NCI-H82 treated with DMSO at 0.1 percent for 48 hours (cell line): ENCODE results near the gene ZNF554.

Source experiments
- DNase-seq: peaks from one replicate; lab custom pipeline; 2025; ENCODE audit not compliant: unreplicated experiment; lab: John Stamatoyannopoulos, UW

Gene ZNF554

DNA sequence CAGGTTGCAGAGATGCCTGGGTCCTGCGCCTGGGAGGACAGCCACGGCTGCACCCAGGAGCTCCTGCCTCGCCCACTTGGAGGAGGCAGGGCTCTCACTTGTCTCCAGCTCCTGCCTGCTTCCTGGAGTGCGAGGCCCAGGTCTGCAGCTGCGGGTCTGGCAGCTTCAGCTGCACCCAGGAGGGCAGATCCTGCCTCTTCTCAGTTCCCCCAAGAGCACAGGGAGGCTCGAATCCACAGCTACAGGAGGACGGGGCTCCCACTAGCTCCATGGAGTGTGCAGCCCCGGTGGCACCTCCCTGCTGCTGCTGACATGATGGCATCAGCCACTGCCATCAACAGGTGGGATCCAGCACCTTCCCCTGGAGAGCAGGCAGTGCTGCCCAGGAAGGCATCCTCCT lies 4.5 kb downstream of the ZNF554 start:
- no peak for DNase-seq

DNA sequence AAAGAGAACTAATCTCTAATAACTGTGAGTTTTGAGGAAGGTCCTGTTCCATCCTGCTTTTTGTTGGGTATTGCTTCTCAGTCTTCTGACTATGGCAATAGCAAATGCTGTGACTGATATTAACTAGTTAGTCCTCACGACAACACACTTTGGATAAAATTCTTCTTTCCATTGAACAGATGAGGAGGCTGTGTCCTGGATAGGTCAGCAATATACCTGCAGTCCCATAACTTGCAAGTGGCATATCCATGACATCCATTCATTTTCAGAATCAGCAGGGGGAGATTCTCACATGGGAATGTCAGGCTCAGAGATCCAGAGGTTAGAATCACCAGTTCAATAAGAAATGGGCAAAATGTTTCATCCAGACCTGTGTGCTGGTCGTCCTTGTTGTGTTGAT lies 7.4 kb downstream of the ZNF554 start:
- DNase-seq: no peak

DNA sequence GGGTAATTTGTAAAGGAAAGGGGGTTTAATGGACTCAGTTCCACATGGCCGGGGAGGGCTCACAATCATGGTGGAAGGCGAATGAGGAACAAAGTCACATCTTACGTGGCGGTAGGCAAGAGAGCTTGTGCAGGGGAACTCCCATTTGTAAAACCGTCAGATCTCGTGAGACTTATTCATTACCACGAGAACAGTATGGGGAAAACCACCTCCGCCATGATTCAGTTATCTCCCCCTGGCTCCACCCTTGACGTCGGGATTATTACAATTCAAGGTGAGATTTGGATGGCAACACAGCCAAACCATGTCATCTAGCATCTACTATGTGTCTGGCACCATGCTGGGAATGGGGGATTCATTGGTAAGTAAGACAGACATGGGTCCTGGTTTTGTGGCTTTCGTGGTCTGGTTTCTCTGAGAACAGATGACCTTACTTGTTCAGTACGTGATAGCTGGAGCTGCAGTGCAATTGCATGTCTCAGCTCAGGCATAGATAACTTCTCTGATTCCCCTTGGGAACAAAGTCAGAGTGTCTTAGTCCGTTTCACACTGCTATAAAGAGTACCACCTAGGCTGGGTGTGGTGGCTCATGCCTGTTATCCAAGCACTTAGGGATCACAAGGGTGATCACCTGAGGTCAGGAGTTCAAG lies 8.3 kb downstream of the ZNF554 start:
- DNase-seq: no peak

DNA sequence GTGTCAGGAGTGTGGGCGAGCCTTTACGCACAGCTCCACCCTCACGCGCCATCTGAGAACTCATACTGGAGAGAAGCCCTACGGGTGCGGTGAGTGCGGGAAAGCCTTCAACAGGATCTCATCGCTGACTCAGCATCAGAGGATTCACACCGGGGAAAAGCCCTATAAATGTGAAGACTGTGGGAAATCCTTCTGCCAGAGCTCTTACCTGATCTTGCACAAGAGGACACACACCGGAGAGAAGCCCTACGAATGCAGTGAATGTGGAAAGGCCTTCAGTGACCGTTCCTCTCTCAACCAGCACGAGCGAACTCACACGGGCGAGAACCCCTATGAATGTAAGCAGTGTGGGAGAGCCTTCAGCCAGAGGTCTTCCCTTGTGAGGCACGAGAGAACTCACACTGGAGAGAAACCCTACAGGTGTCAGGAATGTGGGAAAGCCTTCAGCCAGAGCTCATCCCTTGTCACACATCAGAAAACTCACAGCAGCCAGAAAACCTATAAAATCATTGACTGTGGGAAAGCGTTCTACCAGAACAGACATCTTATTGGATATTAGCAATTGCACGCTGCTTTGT lies 14.7 kb downstream of the ZNF554 start:
- no peak for DNase-seq

DNA sequence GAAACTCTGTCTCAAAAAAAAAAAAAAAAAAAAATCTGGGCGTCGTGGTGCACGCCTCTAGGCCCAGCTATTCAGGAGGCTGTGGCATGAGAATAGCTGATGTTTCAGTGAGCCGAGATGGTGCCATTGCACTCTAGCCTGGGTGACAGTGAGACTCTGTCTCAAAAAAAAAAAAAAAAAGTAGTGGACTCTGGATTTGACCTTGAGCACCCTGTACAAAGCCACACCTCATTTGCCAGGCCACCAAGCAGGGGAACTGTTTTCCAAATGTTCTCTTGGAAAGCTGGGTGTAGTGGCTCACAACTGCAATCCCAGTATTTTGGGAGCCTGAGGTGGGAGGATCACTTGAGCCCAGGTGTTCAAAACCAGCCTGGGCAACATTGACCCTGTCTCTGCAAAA lies 17.8 kb downstream of the ZNF554 start:
- DNase-seq: no peak

DNA sequence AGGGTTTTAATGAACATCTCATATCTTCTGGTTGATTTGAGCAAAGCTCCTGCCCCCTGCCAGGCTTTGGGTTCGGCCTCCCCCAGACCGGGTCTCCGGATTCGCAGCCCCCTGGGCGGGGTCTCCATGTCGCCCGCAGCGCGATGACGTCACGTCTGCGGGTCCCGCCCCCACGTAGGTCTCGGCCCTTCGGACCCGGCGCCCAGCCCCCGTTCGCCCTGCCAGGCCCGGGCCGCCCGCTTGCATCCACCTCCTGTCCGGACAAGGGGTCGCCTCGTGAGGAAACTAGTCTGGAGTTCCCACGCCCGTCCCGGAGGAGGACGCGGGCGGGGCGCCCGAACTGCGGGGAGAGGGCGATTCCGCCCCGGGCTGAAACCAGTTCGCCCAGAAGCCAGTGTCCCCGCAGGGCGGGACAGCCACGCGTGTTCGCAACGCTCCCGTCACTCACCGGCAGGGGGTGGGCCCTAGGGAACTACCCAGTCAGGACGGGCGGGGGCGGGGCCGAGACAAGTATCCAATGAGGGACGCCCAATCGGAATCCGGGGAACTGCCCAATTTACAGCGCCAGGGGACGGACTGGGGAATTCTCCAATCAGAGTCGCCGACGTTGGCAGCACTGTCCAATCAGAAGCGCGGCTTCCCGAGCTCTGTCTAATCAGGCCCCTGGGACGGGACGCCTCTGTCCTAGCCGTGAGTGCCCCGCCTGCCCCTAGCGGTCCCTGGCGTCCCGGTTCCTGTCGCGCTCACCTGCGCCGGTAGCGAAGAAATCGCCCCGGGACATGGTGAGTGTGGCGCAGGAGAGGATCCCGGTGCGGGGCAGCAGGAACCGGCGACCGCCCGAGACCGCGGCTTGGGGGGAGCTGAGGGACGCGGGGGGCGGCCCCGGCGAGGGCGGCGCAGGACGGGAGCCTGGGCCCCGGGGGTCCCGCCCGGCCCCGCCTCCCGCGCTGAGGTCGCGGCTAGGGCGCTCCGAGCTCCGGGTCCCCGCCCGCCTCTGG lies 21.4 kb downstream of the ZNF554 start, which contains the start of gene ZNF555:
Gene ZNF555, plus strand, starts transcription at position 682 of the 998 bp plus-strand sequence. Its CDS starts 98 bp downstream, at position 780.
- peak; percentile 95 for DNase-seq

DNA sequence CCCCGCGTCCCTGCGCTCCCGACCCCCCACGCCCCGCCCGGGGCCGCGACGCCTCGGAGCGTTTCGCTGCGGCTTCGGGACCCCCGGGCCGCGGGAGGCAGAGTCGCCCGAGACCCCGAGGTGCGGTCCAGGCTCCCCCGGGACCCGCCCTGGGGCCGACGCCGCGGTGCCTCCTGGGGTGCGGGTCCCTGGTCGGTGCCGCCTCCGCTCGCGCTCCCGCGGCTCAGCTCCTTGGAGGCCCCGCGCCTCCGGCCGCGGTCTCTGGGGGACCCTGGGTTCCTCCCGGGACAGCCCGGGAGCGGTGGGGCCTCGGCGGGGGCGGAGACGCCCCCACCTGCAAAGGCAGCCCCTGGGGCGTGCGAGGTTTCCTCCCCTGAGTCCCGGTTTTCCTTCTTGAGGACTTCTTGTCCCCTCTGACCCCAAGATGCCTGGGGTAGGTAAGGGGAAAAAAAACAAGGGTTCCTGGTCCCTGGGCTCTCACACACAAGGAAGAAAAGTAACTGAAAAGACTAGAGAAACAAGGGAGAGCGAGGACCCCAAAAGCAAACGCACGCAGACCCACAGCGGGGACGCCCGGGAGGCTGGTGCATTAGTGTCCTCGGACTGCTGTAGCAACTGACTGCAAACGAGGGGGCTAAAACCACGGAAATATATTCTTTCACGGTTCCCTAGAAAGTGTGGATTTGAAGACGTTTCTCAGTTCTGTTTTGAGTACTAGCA lies 22.3 kb downstream of the ZNF554 start:
- DNase-seq: no peak

DNA sequence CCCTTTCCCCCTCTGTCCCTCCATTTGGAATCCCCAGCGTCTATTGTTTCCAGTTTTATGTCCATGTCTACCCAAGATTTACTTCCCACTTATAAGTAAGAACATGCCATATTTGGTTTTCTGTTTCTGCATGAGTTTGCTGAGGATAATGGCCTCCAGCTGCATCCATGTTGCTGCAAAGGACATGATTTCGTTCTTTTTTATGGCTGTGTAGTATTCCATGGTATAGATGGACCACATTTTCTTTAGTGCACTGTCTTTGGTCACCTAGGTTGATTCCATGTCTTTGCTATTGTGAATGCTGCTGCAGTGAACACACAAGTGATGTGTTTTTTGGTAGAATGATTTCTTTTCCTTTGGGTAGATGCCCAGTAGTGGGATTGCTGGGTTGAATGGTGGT lies 25.4 kb downstream of the ZNF554 start:
- no peak for DNase-seq

DNA sequence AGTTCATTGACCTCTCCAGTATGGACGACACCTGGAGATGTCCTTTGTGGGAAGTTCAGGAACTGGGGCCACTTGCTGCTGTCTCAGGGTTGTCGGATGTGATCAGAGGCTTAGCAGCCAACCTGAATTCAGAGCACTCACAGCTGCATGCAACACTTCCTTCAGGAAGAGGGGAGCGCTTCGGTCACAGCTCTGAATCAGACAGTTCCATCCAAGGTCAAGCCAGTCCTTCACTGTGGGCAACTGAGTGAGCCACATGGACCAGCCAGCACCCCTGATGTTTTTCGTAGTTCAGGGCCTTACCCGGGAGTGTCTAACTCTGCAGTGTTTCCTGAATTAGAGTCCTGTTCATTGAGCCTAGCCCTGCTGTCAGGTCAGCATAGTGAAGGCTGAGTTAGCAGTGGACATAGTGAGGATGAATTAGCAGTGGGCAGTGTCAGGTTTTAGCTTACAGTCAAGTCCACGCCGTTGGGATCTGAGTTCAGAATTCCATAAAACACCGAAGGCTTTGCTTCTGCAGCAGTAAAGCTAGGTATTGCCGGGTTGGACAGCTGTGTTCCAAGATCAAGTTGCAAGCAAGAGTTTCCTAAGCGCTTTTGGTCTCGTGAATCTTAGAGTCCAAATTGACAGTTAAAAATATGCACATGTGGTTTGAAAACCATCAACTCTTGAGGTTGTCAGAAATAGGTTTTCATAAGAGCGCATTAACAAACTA lies 26.7 kb downstream of the ZNF554 start:
- DNase-seq: no peak

DNA sequence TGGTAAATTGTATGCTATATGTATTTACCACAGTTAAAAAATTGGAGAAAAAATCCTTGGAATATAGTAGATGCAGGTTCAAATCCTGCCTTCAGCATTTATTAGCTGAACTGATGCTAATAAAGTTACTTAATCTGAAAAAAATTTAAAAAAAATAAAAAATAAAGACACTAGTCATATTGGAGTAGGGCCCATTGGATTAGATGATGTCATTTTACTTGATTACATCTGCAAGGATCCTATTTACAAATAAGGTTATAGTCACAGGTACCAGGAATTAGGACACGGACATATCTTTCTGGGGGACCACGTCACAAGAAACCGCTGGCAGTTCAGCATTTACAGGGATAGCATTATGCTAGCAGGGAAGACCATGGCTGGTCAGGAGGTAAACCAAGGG lies 27.8 kb downstream of the ZNF554 start:
- DNase-seq: no peak

DNA sequence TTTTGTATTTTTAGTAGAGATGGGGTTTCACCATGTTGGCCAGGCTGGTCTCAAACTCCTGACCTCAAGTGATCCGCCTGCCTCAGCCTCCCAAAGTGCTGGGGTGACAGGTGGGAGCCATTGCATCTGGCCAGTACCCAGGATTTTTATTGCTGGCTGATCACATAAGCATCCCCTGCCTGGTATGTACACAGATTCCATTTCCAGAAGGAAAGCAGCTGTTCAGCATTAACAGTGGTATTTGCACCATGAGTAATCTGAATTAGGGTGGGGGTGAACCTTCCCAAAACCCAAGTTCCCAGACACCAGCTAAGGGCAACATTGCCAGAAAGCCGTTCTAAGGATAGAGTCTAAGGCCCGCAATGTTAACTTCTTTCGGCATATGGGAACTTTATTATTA lies 28.9 kb downstream of the ZNF554 start:
- no peak for DNase-seq

DNA sequence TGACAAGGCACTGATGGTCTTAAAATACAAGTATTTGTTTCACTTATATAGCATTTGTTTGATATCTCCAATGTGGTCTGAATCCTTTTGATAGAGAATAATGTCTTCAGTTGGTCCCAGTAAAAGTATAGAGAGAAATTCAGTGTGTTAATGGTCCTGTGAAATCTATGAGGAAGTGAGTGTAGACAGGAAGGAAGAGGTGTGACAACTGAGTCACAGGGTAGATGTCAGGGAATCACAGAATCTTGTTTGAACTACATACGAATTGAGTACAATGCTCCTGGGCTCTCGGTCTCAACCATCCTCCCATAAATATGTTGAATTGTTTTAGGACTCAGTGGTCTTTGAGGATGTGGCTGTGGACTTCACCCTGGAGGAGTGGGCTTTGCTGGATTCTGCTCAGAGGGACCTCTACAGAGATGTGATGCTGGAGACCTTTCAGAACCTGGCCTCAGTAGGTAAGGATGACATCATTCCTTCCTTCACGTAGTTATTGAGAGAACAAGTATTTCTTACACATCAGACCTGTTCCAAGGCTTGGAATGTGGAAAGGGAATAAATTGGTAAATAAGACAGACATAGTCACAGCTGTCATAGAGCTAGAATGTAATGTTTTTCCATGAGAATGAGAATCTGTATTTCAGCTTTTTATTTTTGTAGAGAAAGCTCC lies 30.7 kb downstream of the ZNF554 start:
- DNase-seq: no peak

DNA sequence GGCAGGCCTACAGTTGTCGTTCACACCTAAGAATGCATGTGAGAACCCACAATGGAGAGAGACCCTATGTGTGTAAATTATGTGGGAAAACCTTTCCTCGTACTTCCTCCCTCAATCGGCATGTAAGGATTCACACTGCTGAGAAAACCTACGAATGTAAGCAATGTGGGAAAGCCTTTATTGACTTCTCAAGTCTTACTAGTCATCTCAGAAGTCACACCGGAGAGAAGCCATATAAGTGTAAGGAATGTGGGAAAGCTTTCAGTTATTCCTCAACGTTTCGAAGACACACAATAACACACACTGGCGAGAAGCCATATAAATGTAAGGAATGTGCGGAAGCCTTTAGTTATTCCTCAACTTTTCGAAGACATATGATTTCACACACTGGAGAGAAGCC lies 32.9 kb downstream of the ZNF554 start:
- DNase-seq: no peak

DNA sequence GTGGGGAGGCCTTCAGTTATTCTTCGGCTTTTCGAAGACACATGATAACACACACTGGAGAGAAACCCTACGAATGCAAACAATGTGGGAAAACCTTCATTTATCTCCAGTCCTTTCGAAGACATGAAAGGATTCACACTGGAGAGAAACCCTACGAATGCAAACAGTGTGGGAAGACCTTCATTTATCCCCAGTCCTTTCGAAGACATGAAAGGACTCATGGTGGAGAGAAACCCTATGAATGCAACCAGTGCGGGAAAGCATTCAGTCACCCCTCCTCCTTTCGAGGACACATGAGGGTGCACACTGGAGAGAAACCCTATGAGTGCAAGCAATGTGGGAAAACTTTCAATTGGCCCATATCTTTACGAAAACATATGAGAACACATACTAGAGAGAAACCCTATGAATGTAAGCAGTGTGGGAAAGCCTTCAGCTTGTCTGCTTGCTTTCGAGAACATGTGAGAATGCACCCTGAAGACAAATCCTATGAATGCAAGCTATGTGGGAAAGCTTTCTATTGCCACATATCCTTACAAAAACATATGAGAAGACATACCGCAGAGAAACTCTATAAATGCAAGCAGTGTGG lies 33.4 kb downstream of the ZNF554 start:
- no peak for DNase-seq

DNA sequence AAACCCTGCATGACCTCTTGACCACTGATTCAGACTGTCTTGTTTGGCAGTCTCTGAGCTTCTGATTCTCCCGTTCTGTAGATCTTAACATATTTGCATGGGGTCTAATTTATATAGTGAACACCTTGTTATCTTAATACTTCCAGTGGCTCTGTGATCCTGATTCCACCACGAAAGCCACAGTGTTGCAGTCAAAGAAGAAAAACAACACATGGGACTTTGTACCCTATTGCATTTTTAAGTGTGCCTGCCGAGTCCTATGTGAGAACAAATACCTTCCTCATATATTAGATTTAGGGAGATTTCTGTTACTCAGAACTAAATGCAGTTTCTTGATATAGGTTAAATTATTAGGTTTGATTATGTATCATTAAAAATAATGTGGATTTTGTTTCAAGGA lies 35.2 kb downstream of the ZNF554 start:
- no peak for DNase-seq

DNA sequence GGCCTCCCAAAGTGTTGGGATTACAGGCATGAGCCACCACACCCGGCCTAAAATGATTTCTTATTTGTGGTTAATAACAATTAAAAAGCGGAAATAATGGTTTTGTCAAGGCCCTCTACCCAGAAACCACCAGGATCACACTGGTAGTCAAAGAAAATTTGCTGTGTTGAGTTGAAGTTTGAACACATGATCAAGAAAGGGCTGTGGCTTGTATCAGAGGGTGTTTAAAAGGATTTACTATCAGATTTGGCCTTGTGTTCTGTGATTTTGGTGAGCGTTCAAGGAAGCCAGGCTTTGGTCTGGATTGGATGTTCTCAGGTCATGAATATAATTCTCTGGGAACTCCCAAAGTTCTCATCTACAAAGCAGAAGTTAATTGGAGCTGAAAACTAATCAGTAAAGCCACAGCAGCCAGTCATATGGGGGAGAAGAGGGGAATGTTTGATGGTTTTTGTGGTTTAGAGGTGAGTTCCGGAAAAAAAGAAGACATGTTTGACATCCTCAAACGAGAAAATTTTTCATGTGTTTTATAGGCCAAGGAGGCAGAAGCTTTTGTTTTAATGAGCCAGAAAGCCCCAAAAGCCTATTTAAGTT lies 36.9 kb downstream of the ZNF554 start:
- no peak for DNase-seq

DNA sequence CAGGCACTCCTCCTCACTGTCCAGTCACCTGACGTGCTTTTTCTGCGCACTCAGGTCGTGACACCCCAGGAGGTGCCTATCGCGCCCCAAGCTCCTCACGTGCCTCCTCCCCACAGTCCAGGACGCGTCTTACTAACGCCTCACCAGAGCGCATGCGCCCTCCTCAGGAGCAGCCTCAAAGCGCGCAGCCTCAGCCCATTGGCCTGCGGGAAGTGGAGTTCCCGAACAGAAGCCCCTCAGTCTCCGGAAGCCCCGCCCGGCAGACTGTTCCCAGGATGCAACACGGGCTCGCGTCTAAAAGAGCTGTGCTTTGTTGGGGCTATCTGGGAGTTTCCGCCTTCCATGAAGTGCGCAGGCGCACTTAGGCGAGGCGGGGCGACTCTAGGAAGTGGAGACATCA lies 39.2 kb downstream of the ZNF554 start:
- DNase-seq: no peak

DNA sequence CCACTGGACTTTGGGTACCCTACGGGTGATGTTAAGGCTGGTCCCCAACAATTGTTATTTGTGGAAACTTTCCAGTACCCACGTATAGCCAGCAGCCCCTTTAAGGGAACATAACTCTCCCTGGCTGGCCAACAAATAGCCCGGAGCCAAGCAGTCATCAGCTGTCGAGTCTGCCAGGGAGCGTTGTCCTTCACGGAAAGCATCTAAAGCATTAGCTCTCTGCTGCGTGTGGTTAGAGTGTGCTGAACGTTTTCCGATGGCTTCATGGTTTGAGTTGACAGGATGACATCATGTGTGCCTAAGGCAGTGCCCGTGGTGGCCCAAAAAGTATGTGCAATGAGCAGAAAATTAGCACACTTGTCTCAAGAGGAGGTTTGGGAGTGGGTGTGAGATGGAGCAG lies 44.1 kb downstream of the ZNF554 start:
- no peak for DNase-seq

DNA sequence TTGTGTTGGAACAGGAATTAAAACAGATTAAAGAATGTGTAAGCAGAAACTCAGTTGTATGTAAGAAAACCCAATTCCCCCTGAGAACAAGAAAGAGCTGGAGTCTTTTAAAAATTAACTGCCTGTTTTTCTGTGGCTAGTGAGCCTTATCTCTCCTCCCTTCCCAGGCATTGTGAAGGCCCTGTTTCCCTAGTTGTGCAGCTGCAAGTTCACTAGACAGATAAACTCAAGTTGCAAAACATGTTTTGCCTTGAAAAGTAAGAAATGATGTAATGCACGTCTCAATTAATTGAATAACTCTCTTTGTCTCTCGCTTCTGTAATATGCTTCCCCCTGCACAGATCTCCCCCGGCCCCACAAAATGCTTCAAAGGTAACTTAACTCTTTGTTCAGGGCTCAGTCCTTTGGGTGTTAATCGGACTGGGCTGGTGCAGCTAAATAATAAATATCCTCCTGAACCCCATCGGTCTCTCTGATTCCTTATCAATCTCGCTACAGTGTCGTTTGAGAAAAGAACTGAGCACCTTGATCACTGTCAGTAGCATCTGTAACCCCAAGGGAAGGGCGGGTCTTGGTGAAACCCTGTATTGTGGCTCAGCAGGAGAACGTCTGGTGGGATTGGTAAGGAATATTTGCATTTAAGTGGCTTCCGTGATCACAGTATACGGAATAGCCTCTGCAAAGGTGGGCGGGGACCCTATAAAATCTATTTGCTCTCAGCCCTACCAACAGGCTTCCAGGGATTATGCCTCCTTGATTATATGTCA lies 45.8 kb downstream of the ZNF554 start:
- no peak for DNase-seq
